A549 treated with DMSO at 1 μM for 4 hours (cell line): Measurements from ENCODE around the gene ZNF83. TPM values are rescaled to one million over a fixed set of nuclear protein-coding genes. Genes with fewer than 3 reads are reported as not detected.

ENCODE experiments used
- total RNA-seq: library from RNA; stranded (reverse); fragments of 200-300 nt; extraction: Qiagen RNA extraction; gene quantifications from 5 replicates; pipeline ENCODE4 v1.2.3, GENCODE V29; 2022; ENCODE audit warnings: low read depth

Gene ZNF83
- total RNA-seq, result 0.06 to 0.27 TPM (median 0.09 TPM) in 5 replicates

DNA sequence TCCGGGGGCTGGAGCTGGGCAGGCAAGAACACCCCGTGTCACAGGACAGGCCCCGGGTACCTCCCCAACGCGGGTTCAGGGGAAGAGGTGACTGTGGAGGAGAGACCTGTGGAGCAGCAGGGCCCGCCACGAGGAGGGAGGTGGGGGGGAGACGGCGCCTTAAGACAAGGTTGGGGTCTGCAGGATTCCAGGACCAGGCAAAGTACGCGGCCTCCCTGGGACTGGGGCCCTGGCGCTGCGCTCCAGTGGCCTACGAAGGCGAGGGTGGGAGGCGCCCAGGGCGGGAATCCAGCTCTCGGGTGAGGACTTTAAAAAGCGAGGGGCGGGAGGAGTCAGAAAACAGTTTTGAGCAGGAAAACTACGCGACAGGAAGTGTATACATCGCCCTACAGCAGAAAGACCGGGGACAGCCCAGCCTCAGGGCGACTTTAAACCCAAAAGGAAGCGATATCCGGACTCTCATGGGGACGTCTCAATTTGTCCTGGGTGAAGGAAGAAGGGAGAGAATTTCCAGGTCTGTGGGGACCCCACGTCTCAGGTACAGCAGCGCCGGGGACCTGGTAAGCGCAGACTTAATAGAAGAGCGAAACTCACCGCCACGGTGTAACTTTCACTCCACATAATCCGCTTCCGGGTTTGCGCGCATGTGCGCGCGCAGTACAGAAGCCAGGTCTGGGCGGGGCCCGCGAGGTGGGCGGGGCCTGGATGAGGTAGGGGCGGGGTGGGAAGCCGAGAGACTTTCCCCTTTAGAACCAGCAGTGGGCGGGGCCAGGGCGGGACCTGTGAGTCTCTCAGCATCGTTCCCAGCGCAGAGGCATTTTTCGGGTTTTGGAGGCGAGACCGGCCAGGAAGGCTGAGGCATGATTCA lies at the start of gene ZNF83:
Gene ZNF83 (minus strand): TSS at position 638 of the 868 bp plus-strand sequence.

GRCh38 chr19:52570000-52570861 lies 67.9 kb downstream of the ZNF83 start, which contains the start of gene ZNF701:
TSS of gene ZNF701 (plus strand) at chr19:52570287. CDS start at chr19:52574148, 3,861 bp downstream.

Other genes with a start within 250 kb of the ZNF83 start
- gene ZNF528, start 240.5 kb downstream of the ZNF83 start, total RNA-seq, result 0.08 to 0.62 TPM (median 0.54 TPM) in 3 of 5 replicates, not detected in the others
- not detected in 5 replicates for gene ZNF534, start 209.2 kb downstream of the ZNF83 start, total RNA-seq
- gene ZNF578, start 184.8 kb downstream of the ZNF83 start, total RNA-seq, result not detected in 5 replicates
- gene ZNF808, start 110.7 kb downstream of the ZNF83 start, total RNA-seq, result 0.03 to 0.34 TPM (median 0.16 TPM) in 5 replicates
- 0.07 to 0.22 TPM (median 0.11 TPM) in 5 replicates for gene ZNF701, start 68.1 kb downstream of the ZNF83 start, total RNA-seq
- 2.8 to 3.6 TPM (median 3.2 TPM) in 5 replicates for gene ZNF611, start 96.7 kb upstream of the ZNF83 start, total RNA-seq
- gene ZNF600, start 148.4 kb upstream of the ZNF83 start, total RNA-seq, result 0.11 to 0.39 TPM (median 0.19 TPM) in 5 replicates
- 0.38 to 3.0 TPM (median 1.0 TPM) in 5 replicates for gene ZNF28, start 183.3 kb upstream of the ZNF83 start, total RNA-seq
- gene ZNF468, start 219.3 kb upstream of the ZNF83 start, total RNA-seq, result 0.44 to 0.59 TPM (median 0.55 TPM) in 5 replicates